NCI-H1436 (cell line): ENCODE data around the gene SNAI1.
A peak's percentile ranks its signal among the peaks of the same experiment; 100 is the strongest.
"Not testable (repeated sequence)": the region's sequence is repeated elsewhere in the genome, so short reads cannot be mapped to it uniquely, and the experiment has no call there.

ENCODE experiments used
- DNase-seq: peaks from one replicate; lab custom pipeline; 2025; lab: John Stamatoyannopoulos, UW

Gene SNAI1

DNA sequence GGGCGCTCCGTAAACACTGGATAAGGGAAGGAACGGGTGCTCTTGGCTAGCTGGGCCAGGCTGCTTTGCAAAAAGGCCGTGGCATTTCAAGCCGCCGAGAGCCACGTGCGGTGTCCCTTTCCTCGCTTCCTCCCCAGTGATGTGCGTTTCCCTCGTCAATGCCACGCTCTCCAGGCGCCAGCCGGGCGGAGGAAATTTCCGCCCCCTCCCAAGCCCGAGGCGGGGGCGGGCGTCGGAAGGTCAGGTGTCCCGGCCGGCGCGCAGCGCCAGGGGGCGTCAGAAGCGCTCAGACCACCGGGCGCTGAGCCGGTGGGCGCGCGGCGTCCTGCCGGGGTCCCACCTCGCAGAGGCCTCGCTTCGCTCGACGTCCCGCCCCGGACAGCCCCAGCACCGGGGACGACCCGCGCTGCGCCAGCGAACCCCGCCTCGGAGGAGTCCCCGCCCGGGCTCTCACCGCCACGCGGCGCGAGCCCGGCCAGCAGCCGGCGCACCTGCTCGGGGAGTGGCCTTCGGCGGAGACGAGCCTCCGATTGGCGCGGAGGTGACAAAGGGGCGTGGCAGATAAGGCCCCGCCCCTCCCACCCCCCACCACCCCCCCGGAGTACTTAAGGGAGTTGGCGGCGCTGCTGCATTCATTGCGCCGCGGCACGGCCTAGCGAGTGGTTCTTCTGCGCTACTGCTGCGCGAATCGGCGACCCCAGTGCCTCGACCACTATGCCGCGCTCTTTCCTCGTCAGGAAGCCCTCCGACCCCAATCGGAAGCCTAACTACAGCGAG, at the start of gene SNAI1:
TSS of gene SNAI1 (plus strand) at position 635 of the 777 bp plus-strand sequence. CDS start at position 715, 80 bp downstream.
- DNase-seq = peak; percentile 89

DNA sequence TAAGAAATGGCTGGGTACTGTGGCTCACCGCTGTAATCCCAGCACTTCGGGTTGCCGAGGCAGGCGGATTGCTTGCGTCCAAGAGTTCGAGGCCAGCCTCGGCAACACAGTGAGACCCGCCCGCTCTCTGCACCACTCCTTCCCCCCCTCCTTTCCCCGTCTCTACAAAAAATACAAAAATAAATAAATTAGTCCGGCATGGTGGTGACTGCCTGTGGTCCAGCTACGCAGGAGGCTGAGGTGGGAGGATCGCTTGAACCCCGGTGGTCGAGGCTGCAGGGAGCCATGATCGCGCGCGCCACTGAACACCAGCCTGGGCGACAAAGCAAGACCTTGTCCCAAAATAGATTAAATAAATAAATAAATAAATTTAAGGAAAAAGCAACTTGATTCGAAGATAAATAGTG, 47.0 kb upstream of the SNAI1 start:
- no peak for DNase-seq

DNA sequence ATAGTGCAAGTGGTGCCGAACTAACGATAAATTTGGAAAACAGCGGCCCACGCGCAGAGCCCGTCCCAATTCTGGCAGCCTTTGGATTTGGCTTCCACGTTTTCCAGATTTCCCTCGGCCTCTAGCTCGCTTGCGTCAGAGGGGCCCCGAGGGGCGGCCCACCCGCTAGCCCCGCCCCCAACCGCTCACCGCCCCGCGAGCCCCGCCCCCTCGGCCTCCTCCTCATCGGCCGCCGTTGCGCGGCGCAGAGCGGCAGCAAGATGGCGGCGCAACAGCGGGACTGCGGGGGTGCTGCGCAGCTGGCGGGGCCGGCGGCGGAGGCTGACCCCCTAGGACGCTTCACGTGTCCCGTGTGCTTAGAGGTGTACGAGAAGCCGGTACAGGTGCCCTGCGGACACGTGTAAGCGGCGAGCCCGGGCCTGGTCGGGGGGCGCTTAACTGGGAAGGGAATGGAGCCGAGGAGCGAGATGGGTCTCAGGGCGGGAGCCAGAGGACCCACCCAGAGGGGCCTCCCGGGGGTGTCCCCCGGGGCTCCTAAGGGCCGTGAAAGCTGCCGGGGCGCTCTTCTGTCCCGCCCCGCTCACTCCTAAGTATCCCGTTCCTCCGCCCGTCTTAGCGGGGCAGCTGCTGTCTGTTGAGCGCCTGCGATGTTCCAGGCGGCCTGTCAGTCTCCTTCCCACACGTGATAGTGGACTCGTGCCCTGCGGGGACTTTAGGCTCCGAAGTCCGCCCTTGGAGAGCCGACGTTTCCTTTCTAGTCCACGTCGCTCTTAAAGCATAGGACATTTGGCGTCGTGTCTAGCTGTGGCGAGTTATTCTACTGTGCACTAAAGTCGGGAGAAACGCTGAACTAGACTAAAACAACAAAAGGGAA, 46.4 kb upstream of the SNAI1 start, which contains the start of gene RNF114:
TSS of gene RNF114 (plus strand) at position 245 of the 874 bp plus-strand sequence. CDS start at position 261, 16 bp downstream.
- DNase-seq = peak; percentile 93

DNA sequence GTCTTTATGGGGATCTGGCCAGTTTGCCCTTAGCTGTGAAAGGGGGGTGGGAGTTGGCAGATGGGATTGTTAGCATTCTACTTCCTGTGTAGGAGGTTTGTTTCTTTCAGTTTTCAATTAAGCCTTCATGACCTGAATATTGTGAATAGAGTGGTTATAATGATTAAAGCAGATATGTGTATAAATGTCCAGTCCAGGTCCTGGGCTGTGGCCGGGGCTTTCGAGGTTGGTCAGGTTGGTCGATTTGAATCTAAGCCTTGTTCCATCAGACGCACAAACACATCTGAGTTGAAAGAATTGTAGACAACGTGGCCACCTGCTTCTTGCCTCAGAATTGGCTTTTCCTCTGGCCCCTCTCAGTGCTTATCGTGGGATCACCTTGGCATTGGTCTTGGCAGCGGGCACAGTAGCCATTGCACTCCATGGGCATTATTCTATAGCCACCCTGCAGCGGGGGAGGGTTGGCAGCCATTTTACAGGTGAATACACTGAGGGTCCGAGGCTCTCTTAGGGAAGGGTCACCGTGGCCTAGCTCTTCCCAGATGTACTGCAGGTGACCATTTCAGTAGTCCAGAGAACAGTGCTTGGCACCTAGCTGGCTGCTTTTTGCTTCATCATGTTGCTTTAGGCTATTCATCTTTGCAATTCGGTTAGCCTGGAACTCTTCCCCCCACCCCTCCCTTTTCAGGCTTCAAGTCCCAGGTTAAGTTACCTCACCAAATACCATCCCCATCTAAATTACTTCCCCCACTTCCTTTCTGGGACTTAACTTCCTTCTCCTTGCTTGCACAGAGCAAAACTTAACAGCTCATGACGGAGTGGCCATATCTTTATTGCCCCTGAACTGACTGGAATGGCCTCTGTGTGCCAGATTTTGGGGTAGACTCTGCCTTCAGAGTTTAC, 45.5 kb upstream of the SNAI1 start:
- DNase-seq = no peak

DNA sequence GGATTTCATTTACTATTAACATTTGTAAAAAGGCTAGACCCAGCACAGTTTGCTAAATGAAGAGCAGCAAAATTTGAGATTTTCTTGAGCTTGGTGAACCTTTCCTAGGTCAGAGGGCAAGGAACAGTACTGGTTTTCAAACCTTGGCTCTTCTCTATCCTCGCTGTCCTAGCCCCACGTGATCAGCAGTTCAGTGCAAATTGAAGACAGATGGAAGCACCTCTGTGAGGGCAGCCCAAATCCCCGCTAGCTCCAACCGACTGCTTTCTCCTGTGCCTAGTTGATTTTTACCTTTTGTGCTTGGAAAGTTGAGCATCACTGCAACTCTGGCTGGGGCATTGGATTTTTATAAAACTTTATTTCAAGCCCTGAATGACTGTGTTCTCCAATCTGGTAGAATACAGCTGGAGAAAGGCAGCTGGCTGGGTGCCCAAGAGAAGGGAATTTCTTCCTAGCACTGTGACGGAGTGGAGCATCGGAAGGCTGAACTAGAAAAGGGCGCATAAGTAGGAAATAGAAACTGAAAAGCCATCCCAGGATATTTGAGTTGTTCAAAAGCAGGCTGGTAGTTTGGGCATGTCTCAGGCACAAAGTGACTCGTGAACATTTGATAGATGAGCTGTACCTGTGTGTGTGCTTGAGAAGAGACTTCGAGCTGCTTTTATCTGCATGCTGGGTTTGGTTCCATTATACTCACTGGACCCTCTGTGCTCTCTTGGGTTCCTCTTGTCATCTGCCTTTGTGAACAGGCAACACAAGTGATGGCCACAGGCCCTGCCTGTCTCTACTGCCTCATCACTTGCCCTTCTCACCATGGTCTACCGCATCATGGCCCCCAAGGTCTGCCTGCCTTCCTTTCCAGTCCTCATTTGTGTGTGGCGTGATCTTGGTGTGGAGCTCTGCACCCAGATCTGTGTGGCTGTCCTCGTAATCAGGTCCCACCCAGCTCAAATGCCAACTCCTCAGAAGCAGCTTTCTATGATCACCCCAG, 44.3 kb upstream of the SNAI1 start:
- no peak for DNase-seq

DNA sequence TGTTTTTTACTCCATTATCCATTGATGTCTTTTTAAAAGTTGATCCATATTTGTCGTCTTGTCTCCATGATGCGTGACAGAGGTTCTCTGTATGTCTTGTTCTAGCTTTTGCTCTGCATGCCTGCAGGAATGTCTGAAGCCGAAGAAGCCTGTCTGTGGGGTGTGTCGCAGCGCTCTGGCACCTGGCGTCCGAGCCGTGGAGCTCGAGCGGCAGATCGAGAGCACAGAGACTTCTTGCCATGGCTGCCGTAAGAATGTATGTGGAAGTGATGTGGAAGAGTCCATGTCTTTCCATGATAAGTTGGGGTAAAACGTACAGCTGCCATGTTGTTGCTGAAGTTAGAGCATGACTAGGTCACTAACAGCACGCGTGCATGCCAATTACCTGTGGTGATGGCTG, 41.3 kb upstream of the SNAI1 start:
- no peak for DNase-seq

DNA sequence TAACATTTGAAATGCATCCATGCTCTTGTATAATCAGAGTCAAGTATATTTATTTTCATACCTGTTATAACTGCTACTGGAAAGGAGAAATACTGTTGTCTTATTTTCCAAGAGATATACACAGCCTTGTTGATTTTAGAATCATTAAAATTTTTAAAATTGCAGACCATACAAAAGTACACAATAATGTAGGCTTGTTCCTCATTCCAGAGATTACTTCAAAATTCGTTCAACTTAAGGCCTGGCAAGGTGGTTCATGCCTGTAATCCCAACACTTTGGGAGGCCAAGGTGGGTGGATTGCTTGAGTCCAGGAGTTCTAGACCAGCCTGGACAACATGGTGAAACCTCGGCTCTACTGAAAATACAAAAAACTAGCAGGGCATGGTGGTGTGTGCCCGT, 40.5 kb upstream of the SNAI1 start:
- no peak for DNase-seq

DNA sequence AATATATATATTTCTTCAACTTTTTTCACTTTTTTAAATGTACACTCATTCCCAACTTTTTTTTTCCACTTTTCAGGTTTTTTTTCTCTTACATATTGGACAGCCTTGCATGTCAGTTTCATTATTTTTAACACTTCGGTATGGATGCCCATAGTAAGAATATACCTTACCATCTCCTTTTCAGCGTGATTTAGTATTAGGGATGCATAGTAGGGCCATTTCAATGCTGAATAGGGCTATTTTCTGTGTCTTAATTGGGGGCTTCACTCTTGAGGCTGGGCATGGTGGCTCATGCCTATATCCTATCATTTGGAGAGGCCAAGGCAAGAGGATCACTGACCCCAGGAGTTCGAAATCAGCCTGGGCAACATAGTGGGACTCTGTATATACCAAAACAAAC, 39.8 kb upstream of the SNAI1 start:
- DNase-seq = no peak

DNA sequence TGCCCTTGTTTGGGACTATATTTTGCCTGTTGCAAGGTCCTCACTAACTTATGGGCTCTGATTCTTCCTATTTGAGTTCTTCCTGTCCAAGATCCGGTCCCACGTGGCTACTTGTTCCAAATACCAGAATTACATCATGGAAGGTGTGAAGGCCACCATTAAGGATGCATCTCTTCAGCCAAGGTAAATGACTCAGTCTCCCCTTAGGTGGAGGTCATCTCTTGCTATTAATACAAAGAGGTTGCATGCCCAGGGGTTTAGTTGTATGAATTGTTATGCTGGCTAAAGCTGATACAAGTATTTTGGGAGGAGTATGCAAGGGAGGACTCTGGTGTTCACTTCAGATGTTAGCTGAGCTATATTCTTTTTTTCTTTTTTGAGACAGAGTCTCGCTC, 37.5 kb upstream of the SNAI1 start:
- no peak for DNase-seq

DNA sequence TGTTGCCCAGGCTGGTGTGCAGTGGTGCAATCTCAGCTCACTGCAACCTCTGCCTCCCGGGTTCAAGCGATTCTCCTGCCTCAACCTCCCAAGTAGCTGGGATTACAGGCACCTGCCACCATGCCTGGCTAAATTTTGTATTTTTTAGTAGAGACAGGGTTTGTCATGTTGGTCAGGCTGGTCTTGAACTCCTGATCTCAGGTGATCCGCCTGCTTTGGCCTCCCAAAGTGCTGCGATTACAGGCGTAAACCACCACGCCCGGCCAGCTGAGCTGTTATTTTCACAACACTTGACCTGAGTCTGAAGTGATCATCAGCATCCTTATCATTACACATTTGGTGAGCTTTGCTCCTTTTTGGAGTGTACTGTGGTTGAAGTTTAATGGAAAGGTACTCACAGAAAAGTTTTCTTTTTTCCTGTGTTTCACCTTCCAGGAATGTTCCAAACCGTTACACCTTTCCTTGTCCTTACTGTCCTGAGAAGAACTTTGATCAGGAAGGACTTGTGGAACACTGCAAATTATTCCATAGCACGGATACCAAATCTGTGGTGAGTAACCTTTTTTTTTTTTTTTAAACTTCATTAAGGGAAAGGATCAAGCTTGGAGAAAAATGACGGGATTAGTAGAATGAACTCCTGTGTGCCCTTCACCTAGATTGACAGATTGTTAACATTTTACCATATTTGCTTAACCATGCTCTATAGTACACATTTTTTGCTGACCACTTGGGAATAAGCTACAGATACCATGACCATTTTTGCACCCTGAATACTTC, 36.9 kb upstream of the SNAI1 start:
- no peak for DNase-seq

DNA sequence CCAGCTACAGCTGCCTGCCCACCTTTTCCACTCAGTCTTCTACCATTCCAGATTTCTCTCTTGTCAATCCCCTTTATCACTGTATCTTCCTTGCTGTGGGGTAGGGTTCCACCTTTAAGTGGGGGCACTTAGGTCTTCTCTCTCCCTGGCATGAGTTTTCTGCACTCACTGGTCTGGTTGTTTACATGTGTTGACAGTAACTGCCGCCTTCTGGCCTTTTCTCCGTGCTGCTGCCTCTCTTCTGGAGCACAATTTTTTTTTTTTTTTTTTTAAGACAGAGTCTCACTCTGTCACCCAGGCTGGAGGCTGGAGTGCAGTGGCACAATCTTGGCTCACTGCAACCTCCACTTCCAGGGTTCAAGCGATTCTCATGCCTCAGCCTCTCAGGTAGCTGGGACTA, 34.6 kb upstream of the SNAI1 start:
- no peak for DNase-seq

DNA sequence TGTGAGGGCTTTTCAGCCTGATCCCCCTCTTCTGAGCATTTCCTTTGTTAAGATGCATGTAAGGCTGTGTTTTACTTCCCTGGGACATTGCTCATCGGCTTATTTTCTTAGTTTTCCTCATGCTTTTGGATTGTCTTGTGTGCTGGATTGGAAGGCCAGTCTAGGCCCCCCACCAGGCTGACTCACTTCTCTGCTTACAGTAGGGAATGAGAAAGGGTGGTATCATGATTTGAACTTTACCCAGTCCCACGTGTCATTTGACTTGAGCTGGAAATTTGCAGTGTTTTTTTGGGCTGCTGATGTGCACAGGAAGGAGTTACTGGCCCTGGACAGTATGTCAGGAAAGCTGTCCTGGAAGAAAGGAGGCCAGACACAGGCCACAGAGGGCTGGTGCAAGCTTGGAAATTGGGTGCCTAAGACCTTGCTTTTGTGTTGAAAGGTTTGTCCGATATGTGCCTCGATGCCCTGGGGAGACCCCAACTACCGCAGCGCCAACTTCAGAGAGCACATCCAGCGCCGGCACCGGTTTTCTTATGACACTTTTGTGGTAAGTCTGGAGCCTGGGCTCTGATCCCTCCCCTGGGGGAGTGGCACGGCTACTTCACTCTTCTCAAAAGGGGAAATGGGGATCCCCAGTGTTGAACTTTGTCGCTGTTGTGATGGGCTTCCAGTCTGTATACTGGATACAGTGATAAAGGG, 33.8 kb upstream of the SNAI1 start:
- no peak for DNase-seq

DNA sequence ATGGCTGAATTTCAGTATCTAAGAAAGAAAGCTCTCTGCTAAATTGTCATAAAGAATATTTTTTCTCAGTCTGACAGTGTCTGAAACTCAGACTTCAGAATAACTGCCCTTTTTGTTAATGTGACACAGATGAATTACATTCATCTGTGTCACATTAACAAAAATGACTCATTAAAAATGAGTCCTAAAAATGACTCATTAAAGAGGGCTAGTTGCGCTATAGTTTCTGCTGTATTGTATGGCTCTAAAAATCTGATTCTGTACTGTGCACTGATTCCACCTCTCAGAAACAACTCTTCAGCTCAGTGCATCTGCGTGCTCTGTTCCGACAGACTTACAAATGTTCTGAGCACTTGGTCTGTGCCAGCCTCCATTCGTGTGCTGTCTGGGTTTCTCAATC, 31.6 kb upstream of the SNAI1 start:
- DNase-seq = no peak

DNA sequence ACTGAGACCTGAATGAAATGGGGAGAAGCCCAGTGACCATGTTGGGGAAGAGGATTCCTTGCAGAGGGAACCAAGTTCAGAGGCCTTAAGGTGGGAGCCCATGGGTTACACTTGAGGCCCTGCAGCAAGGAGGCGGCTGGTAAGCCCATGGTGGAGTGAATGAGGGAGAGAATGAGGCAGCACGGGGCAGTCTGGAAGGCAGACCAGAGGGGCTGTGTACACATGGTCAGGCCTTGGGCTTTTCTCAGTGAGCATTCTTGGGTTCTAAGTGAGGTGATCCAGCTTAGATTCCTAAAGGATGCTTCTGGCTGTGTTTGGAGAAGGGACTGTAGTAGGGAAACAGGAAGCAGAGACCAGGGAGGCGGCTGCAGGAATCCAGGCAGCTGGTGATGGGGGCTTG, 27.6 kb upstream of the SNAI1 start:
- DNase-seq = no peak

DNA sequence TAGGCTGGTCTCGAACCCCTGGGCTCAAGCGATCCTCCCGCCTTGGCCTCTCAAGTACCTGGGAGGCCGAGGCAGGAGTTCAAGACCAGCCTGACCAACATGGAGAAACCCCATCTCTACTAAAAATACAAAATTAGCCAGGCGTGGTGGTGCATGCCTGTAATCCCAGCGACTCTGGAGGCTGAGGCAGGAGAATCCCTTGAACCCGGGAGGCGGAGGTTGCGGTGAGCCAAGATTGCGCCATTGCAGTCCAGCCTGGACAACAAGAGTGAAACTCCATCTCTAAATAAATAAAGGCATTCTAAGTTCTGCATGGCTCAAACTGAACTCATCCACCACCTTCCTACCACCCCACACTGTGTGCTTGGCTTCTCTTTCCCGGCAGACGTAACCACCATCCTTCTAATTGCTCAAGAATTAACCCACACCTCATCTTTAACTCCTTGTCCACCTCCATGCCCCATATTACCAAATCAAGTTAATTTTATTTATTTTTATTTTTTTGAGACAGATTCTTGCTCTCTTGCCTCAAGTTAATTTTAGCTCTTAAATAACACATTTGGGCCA, 26.9 kb upstream of the SNAI1 start:
- not testable (repeated sequence) for DNase-seq

DNA sequence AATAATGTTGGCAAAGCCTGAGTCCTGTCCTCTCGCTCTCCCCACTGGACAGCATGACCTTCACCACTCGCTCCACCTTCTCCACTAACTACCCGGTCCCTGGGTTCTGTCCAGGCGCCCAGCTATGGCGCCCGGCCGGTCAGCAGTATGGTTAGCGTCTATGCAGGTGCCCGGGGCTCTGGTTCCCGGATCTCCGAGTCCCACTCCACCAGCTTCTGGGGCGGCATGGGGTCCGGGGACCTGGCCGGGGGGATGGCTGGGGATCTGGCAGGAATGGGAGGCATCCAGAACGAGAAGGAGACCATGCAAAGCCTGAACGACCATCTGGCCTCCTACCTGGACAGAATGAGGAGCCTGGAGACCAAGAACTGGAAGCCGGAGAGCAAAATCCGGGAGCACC, 26.1 kb upstream of the SNAI1 start:
- no peak for DNase-seq

DNA sequence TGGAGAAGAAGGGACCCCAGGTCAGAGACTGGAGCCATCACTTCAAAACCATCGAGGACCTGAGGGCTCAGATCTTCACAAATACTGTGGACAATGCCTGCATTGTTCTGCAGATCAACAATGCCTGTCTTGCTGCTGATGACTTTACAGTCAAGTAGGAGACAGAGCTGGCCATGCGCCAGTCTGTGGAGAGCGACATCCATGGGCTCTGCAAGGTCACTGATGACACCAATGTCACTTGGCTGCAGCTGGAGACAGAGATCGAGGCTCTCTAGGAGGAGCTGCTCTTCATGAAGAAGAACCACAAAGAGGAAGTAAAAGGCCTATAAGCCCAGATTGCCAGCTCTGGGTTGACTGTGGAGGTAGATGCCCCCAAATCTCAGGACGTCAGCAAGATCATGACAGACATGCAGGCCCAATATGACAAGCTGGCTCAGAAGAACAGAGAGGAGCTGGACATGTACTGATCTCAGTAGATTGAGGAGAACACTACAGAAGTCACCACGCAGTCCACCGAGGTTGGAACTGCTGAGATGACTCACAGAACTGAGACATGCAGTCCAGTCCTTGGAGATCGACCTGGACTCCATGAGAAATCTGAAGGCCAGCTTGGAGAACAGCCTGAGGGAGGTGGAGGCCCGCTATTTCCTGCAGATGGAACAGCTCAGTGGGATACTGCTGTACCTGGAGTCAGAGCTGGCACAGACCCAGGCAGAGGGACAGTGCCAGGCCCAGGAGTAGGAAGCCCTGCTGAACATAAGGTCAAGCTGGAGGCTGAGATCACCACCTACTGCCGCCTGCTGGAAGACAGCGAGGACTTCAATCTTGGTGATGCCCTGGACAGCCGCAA, 25.5 kb upstream of the SNAI1 start:
- not testable (repeated sequence) for DNase-seq

DNA sequence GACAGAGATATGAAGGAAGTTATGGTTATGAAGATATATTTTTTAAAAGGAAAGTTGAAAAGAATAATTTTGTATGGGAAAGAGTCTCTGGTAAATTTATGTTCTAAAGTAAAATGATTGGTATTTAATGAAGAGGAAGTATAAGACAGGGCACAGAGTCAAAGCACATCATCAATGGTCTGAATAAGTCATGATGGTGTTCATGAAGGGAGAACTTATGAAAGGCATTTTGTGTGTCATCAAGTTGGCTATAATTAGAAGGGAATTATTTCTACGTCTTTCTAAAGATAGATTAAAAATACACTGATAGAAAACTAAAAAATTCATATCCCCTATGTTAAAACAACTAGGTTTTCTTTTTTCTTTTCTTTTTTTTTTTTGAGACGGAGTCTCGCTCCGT, 21.4 kb upstream of the SNAI1 start:
- no peak for DNase-seq
